HG02970 (cell line): ENCODE results near the gene NIT1.

ENCODE experiments used
- ATAC-seq: cut with Tn5 transposase; IDR thresholded peaks from one replicate; pipeline ENCODE4 v1.9.1; 2021; ENCODE audit warnings: mild to moderate bottlenecking, moderate library complexity, moderate number of reproducible peaks; ENCODE audit not compliant: unreplicated experiment, low FRiP score

The NIT1 gene

GRCh38 chr1:161117759-161118581, at the start of gene NIT1, which contains the start of gene PFDN2:
NIT1 (plus strand) TSS chr1:161118105; CDS start chr1:161118177, 72 bp downstream.
PFDN2 (minus strand) TSS chr1:161118037; CDS start chr1:161118026, 11 bp downstream.
- peak; percentile 63 for ATAC-seq

DNA sequence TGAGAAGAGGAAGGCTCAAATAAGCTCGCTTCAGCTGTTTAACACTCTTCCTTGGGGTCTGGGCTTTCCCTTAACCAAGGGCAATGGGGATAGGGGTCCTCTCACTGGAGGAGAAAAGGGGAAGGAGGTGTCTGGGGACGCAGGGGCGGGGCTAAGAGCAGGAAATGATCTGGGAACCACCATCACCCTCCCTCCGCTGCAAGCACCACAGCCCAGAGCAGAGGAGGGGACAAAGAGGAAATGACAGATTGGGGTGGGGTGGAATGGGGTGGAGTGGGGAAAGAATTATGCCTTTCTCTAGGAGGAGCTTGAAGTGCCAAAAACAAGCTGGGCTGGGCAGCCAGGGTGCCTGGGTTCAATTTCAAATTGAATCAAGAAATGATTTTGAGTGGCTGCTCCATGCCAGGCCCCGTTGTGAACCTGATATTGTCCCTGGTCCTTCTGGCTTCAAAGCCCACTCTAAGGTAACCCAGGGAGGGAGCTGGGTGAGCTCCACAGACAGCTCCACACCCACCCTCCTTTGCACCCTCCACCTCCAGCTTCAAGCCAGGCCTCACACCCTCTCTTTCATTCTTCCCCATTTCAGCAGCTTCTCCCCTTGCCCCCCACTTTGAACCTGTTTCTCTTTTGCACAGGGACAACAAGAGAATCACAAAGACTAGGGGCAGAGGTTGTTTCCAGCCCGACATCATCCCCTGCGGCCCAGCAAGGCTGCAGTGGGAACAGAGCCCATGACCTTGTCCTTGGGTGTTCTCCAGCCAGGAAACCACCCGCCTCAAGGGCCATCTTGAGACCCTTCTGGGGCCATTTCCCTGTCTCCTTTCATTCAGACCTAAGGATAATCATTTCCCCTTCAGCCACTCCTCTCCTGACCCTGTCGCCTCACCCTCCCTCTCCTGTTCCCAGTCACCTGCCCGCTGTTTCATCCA, 49.3 kb upstream of the NIT1 start:
- ATAC-seq, result no peak

DNA sequence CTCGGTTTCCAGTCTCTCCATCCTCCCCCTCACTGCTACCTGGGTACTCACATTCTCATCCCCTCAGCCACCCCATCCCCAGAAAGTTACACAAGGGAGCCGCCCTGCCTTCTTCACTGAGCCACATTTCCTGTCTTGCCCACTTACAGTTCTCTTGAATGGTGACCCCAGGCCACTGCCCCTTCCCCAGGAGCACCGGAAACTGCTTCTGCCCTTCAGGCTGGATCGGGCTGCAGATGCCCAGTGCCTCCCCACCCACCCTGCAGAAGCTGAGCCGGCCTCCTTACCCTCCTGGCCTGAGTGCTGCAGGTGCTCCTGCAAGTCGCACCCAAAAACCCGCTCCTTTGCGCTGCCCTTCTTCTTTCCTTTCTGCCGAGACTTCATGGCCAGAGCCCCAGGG, 48.7 kb upstream of the NIT1 start:
- ATAC-seq, result peak; percentile 9

DNA sequence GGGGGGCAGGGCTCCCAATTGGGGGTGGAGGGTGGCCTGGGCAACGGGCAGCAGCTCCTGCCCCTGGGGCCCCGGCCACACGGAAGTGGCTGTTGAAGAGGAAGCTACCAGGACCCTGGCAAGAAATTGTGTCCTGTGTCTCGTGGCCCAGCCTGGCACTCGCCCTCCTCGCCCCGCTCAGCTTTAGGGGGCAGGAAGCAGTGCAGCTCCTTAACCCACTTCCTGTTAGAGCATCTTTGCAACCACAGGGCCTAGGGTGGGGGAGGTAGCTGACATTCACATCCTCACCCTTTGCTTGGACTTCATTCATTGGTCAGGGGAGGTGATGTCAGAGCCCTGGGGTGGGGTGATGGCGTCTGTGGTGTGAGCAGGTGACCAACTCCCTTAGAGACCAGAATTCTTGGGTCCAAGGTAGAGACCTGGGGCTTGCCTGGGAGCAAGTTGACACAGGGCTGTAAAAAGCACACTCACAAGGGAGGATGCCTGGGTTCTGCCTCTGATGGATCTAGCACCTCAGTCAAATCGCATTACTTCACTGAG, 48.1 kb upstream of the NIT1 start, which contains the start of gene ARHGAP30:
Gene ARHGAP30 (minus strand): TSS at position 161 of the 540 bp plus-strand sequence. CDS start 267 bp downstream, outside the sequence.
- ATAC-seq, result peak; percentile 65

GRCh38 chr1:161070761-161071160, 47.1 kb upstream of the NIT1 start:
- no peak for ATAC-seq

DNA sequence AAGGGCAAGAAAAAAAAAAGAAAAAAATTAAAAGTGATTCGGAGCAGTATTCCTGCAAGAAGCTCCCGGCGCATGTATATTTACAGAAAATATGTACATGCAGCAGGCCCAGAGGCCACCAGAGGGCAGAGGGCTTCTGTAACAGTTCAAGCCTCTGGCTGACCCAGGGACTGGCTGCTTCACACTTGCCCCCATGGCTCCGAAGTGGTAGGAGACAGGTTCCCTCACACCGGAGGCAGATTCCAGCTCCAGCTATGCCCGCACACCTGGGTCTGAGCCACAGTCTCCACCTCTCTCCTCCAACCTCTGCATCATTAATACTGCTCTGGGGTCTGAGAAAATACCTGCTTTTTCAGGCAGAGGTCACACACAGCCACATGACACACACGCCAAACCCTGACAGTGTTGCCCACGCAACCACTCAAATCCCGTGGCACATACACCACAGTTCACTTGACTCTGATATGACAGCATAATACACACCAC, 46.0 kb upstream of the NIT1 start:
- no peak for ATAC-seq

- ATAC-seq, result no peak
Observed at GRCh38 chr1:161072751-161073449, 45.0 kb upstream of the NIT1 start.

DNA sequence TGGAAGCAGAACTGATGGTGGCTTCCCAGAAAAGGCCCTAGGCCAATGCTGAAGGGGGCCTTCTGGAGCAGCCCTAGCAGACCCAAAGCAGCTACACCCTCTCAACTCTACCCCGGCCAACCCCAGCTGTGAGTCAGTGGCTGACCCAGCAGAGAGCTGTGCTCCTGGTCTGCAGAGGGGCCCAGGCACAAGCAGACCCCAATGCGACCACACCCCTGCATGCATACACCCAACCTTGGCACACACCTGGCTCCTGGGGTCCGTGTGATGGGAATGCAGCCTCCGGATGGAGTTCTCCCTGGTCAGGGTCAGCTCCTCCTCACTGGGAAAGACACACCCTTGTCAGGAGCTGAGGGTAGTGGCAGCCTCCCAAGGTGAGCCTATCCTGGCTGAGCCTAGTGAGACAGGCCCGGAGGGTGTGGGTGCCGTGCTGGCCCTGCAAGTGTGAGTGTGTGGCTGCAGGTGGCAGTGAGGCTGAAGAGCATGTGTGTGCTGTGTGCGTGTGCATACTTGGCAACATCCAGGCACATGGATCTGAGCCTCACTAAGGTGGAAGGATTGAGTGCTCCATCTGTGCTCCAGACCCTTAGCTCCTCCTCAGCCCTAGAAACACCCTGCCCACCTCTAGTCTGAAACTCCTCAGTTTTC, 44.3 kb upstream of the NIT1 start:
- ATAC-seq, result no peak

DNA sequence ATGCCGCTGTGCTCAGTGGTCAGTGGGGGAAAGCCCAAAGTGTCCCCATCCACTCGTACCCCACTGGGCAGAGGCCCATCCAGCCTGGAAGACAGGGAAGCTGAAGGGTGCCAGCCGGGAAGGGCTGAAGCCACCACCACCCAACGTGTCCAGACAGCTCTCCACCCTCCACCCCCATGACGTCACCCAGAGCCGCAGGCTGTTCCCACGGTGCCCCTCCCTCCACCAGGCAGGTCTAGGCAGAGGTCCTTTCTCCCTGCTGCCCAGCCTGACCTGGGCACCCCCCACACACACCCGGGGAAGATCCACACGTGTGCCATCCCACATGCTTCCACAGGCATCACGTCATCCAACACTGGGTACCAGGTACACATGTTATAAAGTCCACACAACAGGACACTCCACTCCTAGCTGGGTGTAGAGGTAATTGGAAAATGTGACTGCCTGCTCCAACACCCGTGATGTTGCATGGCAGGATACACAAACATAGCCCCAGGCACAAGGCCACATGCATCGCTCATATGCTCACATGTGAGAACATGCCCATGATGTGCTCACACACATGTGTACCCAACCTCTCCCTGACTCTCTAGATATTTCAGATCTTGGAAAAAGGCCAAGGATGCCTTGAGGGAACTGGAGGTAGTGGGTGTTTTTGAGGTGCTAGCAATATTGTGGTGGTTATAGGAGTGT, 43.1 kb upstream of the NIT1 start:
- ATAC-seq, result no peak

GRCh38 chr1:161076410-161076809, 41.5 kb upstream of the NIT1 start:
- no peak for ATAC-seq

- no peak for ATAC-seq
Observed at GRCh38 chr1:161077426-161077825, 40.5 kb upstream of the NIT1 start.

DNA sequence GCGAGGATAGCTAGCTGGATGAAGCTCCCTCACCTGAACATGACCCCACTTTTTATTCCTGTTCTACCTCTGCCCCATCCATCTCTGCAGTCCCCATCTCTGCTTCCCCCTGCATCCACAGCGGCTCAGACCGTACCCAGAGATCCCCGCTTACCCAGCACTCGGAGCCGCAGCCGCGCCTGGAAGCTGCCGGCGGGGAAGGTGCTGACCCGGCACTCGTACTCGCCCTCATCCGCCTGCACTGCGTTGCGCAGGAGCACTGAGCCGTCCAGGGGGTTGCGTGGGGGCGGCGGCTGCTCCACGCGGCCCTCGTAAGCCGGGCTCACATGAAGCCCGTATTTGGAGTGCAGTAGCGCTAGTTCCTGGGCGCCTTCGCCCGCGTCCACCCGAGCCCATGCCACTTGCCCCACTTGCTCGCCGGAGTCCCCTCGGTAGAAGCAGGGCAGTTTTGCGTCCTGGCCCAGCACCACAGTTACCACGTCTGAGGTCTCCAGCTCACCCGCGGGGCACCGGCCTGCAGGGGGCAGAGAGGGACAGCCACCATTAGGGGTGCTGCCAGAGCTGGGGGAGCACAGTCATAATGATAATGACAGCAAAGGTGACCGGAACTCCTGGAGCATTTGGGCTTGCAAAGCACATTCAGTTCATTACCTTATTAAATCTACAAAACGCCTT, 38.3 kb upstream of the NIT1 start:
- ATAC-seq, result no peak

DNA sequence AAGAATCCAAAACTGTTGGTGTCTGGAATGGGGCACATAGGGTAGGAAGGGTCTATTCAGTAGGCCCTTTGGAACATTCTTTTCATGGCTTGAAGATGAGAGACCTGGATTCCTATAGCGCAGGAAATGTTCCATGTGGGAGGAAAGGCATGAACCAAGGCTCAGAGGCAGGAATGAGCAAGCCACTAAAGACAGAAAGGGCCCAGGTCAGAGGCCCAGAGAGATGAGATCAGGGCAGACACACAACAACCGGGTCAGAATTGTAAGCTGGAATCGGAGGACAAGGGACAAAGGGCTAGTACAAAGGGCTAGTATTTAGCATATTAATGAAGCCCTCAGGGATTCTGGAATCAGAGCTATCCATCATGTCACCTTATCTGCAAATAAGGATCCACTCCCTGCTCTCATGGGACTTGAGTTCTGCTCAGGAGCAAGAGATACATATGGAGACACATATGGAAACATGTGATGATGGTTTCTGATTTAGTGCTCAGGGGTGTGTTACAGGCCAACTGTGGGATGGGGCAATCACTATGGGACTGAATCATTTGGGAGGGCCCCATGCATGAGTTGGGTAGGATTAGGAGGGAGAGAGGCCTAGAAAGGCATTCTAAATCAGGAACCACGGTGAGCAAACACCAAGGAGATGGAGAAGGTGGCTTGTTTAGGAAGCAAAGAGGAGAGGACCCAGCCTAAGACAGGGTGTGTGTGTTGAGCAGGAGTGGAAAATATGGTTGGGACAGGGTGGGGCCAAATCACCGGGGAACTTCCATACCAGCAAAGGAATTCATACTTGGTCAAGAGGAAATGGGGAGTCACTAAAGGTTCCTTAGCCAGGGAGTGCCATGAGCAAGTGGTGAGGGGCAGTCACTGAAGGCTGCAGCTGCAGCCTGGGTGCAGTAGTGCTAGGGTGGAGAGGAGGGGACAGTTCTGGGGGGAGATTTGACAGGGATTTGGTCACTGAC, 37.2 kb upstream of the NIT1 start:
- ATAC-seq, result no peak

- no peak for ATAC-seq
Observed at GRCh38 chr1:161081519-161081918, 36.4 kb upstream of the NIT1 start.

GRCh38 chr1:161082483-161082882, 35.4 kb upstream of the NIT1 start:
- no peak for ATAC-seq

- ATAC-seq, result no peak
Observed at GRCh38 chr1:161082996-161083747, 34.7 kb upstream of the NIT1 start.
